ENCODE data around the gene H3-3A.

GRCh38 chr1:226094451-226094850 is 31.9 kb downstream of the H3-3A start:
- TF ChIP-seq POLR2A (IDR thresholded peaks at IDR 0.05; ENCODE audit: low read length): no peak
- no peak for TF ChIP-seq GATA1 (IDR thresholded peaks at IDR 0.05; ENCODE audit: low read depth, low read length)

All from erythroblast (primary cell).